Coronary artery (tissue), 2 donors: ENCODE results near the gene CCS.
A peak's percentile ranks its signal among the peaks of the same experiment; 100 is the strongest.
"Not testable (repeated sequence)": the region's sequence is repeated elsewhere in the genome, so short reads cannot be mapped to it uniquely, and the experiment has no call there.

Experiments
- DNase-seq: peaks from one replicate; pipeline ENCODE4 v3.0.0-alpha.2; 2017; ENCODE audit warnings: low spot score
- H3K27ac ChIP-seq, 2 donors: fragments of 200-600 bp; sonication (generic); one replicate each; pipeline ENCODE4 v1.5.1; 2016 to 2019
- H3K4me3 ChIP-seq: fragments of 200-600 bp; sonication (generic); 2 replicates; pipeline ENCODE4 v1.5.1; 2016; ENCODE audit warnings: mild to moderate bottlenecking, moderate library complexity
- CTCF ChIP-seq: fragments of 200-600 bp; sonication (generic); IDR thresholded peaks from one replicate; pipeline ENCODE4 v1.5.1; 2019; ENCODE audit warnings: antibody characterized with exemption

CCS gene

GRCh38 chr11:66581261-66581660, 11.7 kb upstream of the CCS start:
- Histone ChIP-seq H3K27ac (no peak overlapping the region), H3K4me3 (no peak overlapping the region)
- DNase-seq: no peak
- no peak for TF ChIP-seq CTCF

GRCh38 chr11:66582565-66583147, 10.3 kb upstream of the CCS start:
- not testable (repeated sequence) for DNase-seq, H3K4me3 ChIP-seq, H3K27ac ChIP-seq

- H3K27ac ChIP-seq, H3K4me3 ChIP-seq, DNase-seq: not testable (repeated sequence)
Observed at GRCh38 chr11:66585447-66585846, 7.5 kb upstream of the CCS start.

- Histone ChIP-seq H3K4me3 (no peak overlapping the region), H3K27ac (no peak overlapping the region)
- no peak for DNase-seq
- no peak for TF ChIP-seq CTCF
Observed at GRCh38 chr11:66586136-66586535, 6.8 kb upstream of the CCS start.

GRCh38 chr11:66589315-66589714, 3.7 kb upstream of the CCS start:
- H3K4me3 ChIP-seq, H3K27ac ChIP-seq, DNase-seq: not testable (repeated sequence)

- no peak overlapping the region for H3K27ac ChIP-seq
- H3K4me3 ChIP-seq: no peak overlapping the region
- TF ChIP-seq CTCF: no peak
- DNase-seq: no peak
Observed at GRCh38 chr11:66589996-66590675, 2.8 kb upstream of the CCS start.

- TF ChIP-seq CTCF: no peak
- Histone ChIP-seq H3K27ac (no peak overlapping the region), H3K4me3 (no peak overlapping the region)
- no peak for DNase-seq
Observed at GRCh38 chr11:66591175-66591574, 1.8 kb upstream of the CCS start.

GRCh38 chr11:66593303-66593635, 284 bp downstream of the CCS start:
- Histone ChIP-seq H3K4me3 (peak overlapping the region; percentile 81), H3K27ac (peak overlapping the region; percentile 79 to 91)
- DNase-seq: no peak
- no peak for TF ChIP-seq CTCF

GRCh38 chr11:66593650-66594049, 665 bp downstream of the CCS start:
- no peak for DNase-seq
- no peak for TF ChIP-seq CTCF
- H3K27ac ChIP-seq: peak overlapping the region; percentile 79 to 91
- peak overlapping the region; percentile 81 for H3K4me3 ChIP-seq
